ENCODE measurements around the gene TUSC2.

DNA sequence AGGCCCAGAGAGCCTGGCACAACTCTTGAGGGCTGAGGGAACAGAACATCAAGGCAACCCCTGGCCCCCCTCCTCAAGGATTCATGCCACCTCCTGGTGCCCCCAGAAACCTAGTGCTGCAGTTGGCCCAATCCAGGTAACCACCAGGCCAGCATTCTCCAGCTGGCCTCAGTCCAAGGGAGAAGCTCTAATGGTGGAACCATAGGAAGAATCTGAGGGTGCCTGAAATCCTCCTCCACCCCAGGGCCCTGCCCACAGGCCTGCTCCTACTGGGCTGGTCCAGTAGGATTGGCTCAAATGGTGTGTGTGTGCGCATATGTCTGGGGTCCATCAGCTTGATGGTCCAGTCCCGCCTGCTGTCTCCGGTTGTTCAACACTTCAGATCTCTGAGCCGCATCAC is 13.2 kb downstream of the TUSC2 start:
- TF ChIP-seq EGR1 (IDR thresholded peaks at IDR 0.05) (no peak), REST (IDR thresholded peaks at IDR 0.05; ENCODE audit: low read depth) (no peak), FOXM1 (IDR thresholded peaks at IDR 0.05; ENCODE audit: borderline replicate concordance, low read depth) (no peak), CEBPB (IDR thresholded peaks at IDR 0.05) (no peak), TEAD4 (IDR thresholded peaks at IDR 0.05) (no peak), EP300 (IDR thresholded peaks at IDR 0.05; ENCODE audit: borderline replicate concordance) (no peak), RAD21 (IDR thresholded peaks at IDR 0.05; ENCODE audit: low read depth) (no peak), YY1 (IDR thresholded peaks at IDR 0.05; ENCODE audit: low read depth) (no peak), NFIC (IDR thresholded peaks at IDR 0.05) (no peak), TAF1 (IDR thresholded peaks at IDR 0.05; ENCODE audit: low read depth) (no peak), ZBTB7A (IDR thresholded peaks at IDR 0.05; ENCODE audit: low read depth) (no peak), CREB1 (IDR thresholded peaks at IDR 0.05; ENCODE audit: low read depth) (no peak), USF1 (IDR thresholded peaks at IDR 0.05) (no peak)
- TF ChIP-seq, protein P1, sequence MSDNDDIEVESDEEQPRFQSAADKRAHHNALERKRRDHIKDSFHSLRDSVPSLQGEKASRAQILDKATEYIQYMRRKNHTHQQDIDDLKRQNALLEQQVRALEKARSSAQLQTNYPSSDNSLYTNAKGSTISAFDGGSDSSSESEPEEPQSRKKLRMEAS (IDR thresholded peaks at IDR 0.05), result no peak
